PC-9 (cell line): ENCODE measurements around the gene BAIAP2. TPM values are rescaled to one million over a fixed set of nuclear protein-coding genes. Genes with fewer than 3 reads are reported as not detected.

ENCODE experiments used
- BruUV-seq: library from RNA; stranded (reverse); fragments of 400-500 nt; replicated peaks from 2 replicates; lab custom pipeline; 2021; lab: Mats Ljungman, UMichigan
- CTCF ChIA-PET: fragments of 300-600 bp; sonication (Branson Sonifier 250); formaldehyde crosslinking; loops from one replicate; lab custom pipeline; 2022; ENCODE audit warnings: antibody characterized with exemption; lab: Charles Lee
- POLR2A ChIA-PET: fragments of 300-600 bp; sonication (Branson Sonifier 250); formaldehyde crosslinking; loops from one replicate; lab custom pipeline; 2022; ENCODE audit warnings: antibody characterized with exemption; ENCODE audit not compliant: unreplicated experiment; lab: Charles Lee
- DNase-seq, 2 experiments: peaks; one replicate each; pipeline versions ENCODE4 v3.0.0 to v3.0.0-alpha.2; 2015 to 2022; ENCODE audit warnings: mixed read lengths in 1 of 2
- H2AFZ ChIP-seq: fragments of 200-600 bp; sonication (generic); 2 replicates; pipeline ENCODE4 v1.8.1; 2017; ENCODE audit warnings: antibody characterized with exemption
- H3F3A ChIP-seq: fragments of 200-600 bp; sonication (generic); 2 replicates; pipeline ENCODE4 v1.8.1; 2017; ENCODE audit warnings: antibody characterized with exemption, mild to moderate bottlenecking, low read depth; ENCODE audit not compliant: insufficient read depth
- H3K27ac ChIP-seq: fragments of 200-600 bp; sonication (generic); 2 replicates; pipeline ENCODE4 v1.6.1; 2016; ENCODE audit warnings: mixed run types
- H3K27me3 ChIP-seq: fragments of 200-600 bp; sonication (generic); 2 replicates; pipeline ENCODE4 v1.6.1; 2016; ENCODE audit warnings: low read depth, mixed run types; ENCODE audit not compliant: insufficient read depth
- H3K36me3 ChIP-seq: fragments of 200-600 bp; sonication (generic); 2 replicates; pipeline ENCODE4 v1.6.1; 2016; ENCODE audit warnings: low read depth, mixed run types
- H3K4me1 ChIP-seq: fragments of 200-600 bp; sonication (generic); replicated peaks from 2 replicates; pipeline ENCODE4 v1.6.1; 2016; ENCODE audit warnings: mixed run types; ENCODE audit not compliant: insufficient read depth
- H3K4me2 ChIP-seq: fragments of 200-600 bp; sonication (generic); 2 replicates; pipeline ENCODE4 v1.6.1; 2017; ENCODE audit warnings: mixed run types
- H3K4me3 ChIP-seq: fragments of 200-600 bp; sonication (generic); 2 replicates; pipeline ENCODE4 v1.6.1; 2016; ENCODE audit warnings: mixed run types
- H3K79me2 ChIP-seq: fragments of 200-600 bp; sonication (generic); 2 replicates; pipeline ENCODE4 v1.6.1; 2017; ENCODE audit warnings: low read depth, mixed run types
- H3K9me2 ChIP-seq: fragments of 200-600 bp; sonication (generic); 2 replicates; pipeline ENCODE4 v1.8.1; 2017; ENCODE audit warnings: mild to moderate bottlenecking; ENCODE audit not compliant: insufficient read depth
- H3K9me3 ChIP-seq: fragments of 200-600 bp; sonication (generic); 2 replicates; pipeline ENCODE4 v1.8.1; 2016; ENCODE audit warnings: low read depth; ENCODE audit not compliant: insufficient read depth
- H4K20me1 ChIP-seq: fragments of 200-600 bp; sonication (generic); 2 replicates; pipeline ENCODE4 v1.8.1; 2017; ENCODE audit not compliant: insufficient read depth
- EZH2 ChIP-seq: fragments of 200-600 bp; sonication (generic); IDR thresholded peaks from 2 replicates; pipeline ENCODE4 v1.8.0; 2017; ENCODE audit warnings: antibody characterized with exemption, low read depth
- intact Hi-C: fragments of 100-400 bp; cut with micrococcal nuclease; formaldehyde crosslinking; loops from one replicate; pipeline ENCODE4 v1.10.0; 2022; ENCODE audit not compliant: unreplicated experiment
- total RNA-seq: library from RNA; stranded (reverse); gene quantifications from 2 replicates; pipeline ENCODE4 v1.2.3, GENCODE V29; 2021
- TF ChIP-seq, protein P1 (sequence below): fragments of 200-600 bp; sonication (generic); conservative IDR thresholded peaks from 2 replicates; pipeline ENCODE4 v1.6.1; 2017; ENCODE audit warnings: mixed run types, antibody characterized with exemption, mild to moderate bottlenecking, moderate library complexity

BAIAP2 gene
- total RNA-seq, 1 experiment from 2014 or later, result 125 TPM

DNA sequence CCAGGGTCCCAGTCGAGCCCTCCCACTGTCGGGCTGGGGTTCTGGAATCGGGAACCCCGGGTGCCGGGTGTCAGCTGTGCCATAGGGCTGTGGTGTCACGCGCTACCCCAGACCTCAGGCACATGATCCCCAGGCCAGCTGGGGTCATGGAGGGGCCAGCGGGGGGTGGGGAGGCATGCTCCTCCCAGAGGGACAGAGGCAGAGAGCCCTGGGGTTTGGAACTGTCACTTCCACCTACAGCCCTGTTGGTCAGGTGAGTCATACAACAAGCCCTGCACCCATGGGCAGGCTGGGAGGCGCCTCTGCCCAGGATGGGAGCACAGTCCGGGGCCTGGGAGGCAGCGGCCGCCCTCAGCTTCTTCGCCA lies 63.0 kb downstream of the BAIAP2 start:
- BruUV-seq, result no TSS peak
- H3K27ac ChIP-seq, result peak overlapping the region; percentile 67
- no peaks in the 10 kb centered on the region for H4K20me1 ChIP-seq
- TF ChIP-seq, protein P1, sequence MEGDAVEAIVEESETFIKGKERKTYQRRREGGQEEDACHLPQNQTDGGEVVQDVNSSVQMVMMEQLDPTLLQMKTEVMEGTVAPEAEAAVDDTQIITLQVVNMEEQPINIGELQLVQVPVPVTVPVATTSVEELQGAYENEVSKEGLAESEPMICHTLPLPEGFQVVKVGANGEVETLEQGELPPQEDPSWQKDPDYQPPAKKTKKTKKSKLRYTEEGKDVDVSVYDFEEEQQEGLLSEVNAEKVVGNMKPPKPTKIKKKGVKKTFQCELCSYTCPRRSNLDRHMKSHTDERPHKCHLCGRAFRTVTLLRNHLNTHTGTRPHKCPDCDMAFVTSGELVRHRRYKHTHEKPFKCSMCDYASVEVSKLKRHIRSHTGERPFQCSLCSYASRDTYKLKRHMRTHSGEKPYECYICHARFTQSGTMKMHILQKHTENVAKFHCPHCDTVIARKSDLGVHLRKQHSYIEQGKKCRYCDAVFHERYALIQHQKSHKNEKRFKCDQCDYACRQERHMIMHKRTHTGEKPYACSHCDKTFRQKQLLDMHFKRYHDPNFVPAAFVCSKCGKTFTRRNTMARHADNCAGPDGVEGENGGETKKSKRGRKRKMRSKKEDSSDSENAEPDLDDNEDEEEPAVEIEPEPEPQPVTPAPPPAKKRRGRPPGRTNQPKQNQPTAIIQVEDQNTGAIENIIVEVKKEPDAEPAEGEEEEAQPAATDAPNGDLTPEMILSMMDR, result no peak
- TF ChIP-seq EZH2, result no peak
- CTCF ChIA-PET, result interaction anchor here (0.6 to 1.5 kb wide), 5 partner anchors 61 to 128 kb away, joined by 3 to 11 read pairs (median 6); no protein-coding TSS in a partner anchor
- DNase-seq, result peak; percentile 61 to 82
- H3K9me3 ChIP-seq, result no peaks in the 10 kb centered on the region
- H3K36me3 ChIP-seq, result no peaks in the 10 kb centered on the region
- peaks cover 27% of the 10 kb centered on the region for H3F3A ChIP-seq
- H3K27me3 ChIP-seq, result no peaks in the 10 kb centered on the region
- peak overlapping the region; percentile 82 for H3K4me2 ChIP-seq
- H3K4me3 ChIP-seq, result peak overlapping the region; percentile 38; the same call in 1 of the 2 replicates
- H3K4me1 ChIP-seq, result peaks cover 55% of the 10 kb centered on the region
- H3K79me2 ChIP-seq, result no peaks in the 10 kb centered on the region
- POLR2A ChIA-PET, result interaction anchor here (0.6 to 0.7 kb wide), 3 partner anchors 48 to 75 kb away, joined by 3 to 18 read pairs (median 6); no protein-coding TSS in a partner anchor
- no peaks in the 10 kb centered on the region for H3K9me2 ChIP-seq
- no peak overlapping the region for H2AFZ ChIP-seq
- intact Hi-C loops, result loop anchor here (1.0 kb wide), 2 partner anchors 48 to 107 kb away; partner anchors contain the start of gene CHMP6

DNA sequence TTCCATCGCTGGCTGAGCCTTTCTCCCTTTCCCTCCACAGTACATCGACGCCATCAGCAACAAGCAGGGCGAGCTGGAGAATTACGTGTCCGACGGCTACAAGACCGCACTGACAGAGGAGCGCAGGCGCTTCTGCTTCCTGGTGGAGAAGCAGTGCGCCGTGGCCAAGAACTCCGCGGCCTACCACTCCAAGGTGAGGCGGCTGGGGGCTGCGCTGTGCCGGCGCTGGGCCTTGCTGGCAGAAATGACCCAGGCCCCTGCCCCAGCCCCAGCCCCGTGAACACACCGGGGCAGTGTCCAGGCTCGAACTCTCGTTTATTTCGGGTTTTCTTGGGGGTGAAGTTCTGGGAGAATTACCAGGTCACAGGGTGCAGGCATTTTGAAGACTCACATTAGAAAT lies 64.9 kb downstream of the BAIAP2 start:
- no peak for TF ChIP-seq EZH2
- TF ChIP-seq, protein P1, result no peak
- Histone ChIP-seq H3K4me2 (no peak overlapping the region), H4K20me1 (no peaks in the 10 kb centered on the region), H3K9me3 (no peaks in the 10 kb centered on the region), H3K27ac (no peak overlapping the region), H3K27me3 (no peaks in the 10 kb centered on the region), H2AFZ (no peak overlapping the region), H3K79me2 (no peaks in the 10 kb centered on the region), H3K36me3 (no peaks in the 10 kb centered on the region), H3K9me2 (no peaks in the 10 kb centered on the region), H3K4me1 (peaks cover 37% of the 10 kb centered on the region), H3K4me3 (no peak overlapping the region), H3F3A (peaks cover 19% of the 10 kb centered on the region; the same call in 1 of the 2 replicates)
- no peak for DNase-seq
- CTCF ChIA-PET, result no interaction called here
- POLR2A ChIA-PET, result interaction anchor here (0.6 kb wide), 1 partner anchor 63 kb away, joined by 3 read pairs; no protein-coding TSS in a partner anchor
- no TSS peak for BruUV-seq
- intact Hi-C loops, result no loop called here

DNA sequence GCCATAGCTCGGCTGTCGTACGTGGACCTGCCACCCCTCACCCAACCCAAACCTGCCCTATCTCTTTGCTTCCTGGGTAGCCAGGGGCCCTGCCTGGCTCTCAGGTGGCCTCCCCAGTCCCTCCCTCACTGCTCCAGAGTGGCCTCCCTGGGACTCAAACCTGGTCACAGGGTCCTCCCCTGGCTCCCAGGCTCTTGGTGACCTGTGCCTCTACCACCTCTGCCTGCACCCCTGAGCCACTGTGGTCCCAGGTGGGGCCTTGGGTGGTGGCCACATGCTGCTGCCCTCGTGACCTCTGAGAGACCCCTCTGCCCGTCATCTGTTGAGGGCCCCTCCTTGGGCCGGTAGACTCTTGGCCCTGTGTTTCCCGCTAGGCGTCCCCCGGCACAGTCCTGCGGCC lies 65.7 kb downstream of the BAIAP2 start:
- ChIA-PET POLR2A (interaction anchor here (0.6 kb wide), 1 partner anchor 63 kb away, joined by 3 read pairs; no protein-coding TSS in a partner anchor), CTCF (no interaction called here)
- H3K4me1 ChIP-seq, result peaks cover 31% of the 10 kb centered on the region
- H4K20me1 ChIP-seq, result no peaks in the 10 kb centered on the region
- H3K27ac ChIP-seq, result no peak overlapping the region
- H3K9me3 ChIP-seq, result no peaks in the 10 kb centered on the region
- peaks cover 13% of the 10 kb centered on the region; the same call in 1 of the 2 replicates for H3F3A ChIP-seq
- TF ChIP-seq EZH2, result no peak
- no peaks in the 10 kb centered on the region for H3K27me3 ChIP-seq
- H3K36me3 ChIP-seq, result no peaks in the 10 kb centered on the region
- no TSS peak for BruUV-seq
- no peak overlapping the region for H2AFZ ChIP-seq
- H3K4me2 ChIP-seq, result no peak overlapping the region
- no peaks in the 10 kb centered on the region for H3K9me2 ChIP-seq
- no peak overlapping the region for H3K4me3 ChIP-seq
- H3K79me2 ChIP-seq, result no peaks in the 10 kb centered on the region
- intact Hi-C loops, result loop anchor here (1.0 kb wide), 1 partner anchor 111 kb away; no protein-coding TSS in a partner anchor
- DNase-seq, result no peak
